CD14-positive monocyte (primary cell): ENCODE measurements around the gene DOCK8. TPM values are rescaled to one million over a fixed set of nuclear protein-coding genes. Genes with fewer than 3 reads are reported as not detected.

Experiments
- DNase-seq, 3 donors: peaks; one replicate each; pipeline ENCODE4 v3.0.0-alpha.2; 2011 to 2022
- H2AFZ ChIP-seq: 2 replicates; pipeline ENCODE4 v1.6.0; 2012; ENCODE audit warnings: mild to moderate bottlenecking, low read depth, low read length, inconsistent platforms; ENCODE audit not compliant: insufficient read depth, poor library complexity, severe bottlenecking
- H3K27ac ChIP-seq, 2 donors: 1 replicate in 1 of 2; 2 replicates in 1 of 2; pipeline ENCODE4 v1.5.1; 2012 to 2013; ENCODE audit warnings: low read length in 2 of 2, control low read depth in 1 of 2, inconsistent platforms in 1 of 2, low read depth in 1 of 2, mild to moderate bottlenecking in 1 of 2
- H3K27me3 ChIP-seq, 2 donors: one replicate each; pipeline versions ENCODE4 v1.6.0 to v1.6.1; 2011 to 2013; ENCODE audit warnings: low read length in 2 of 2; ENCODE audit not compliant: control insufficient read depth in 2 of 2, insufficient read depth in 2 of 2
- H3K36me3 ChIP-seq, 2 donors: replicated peaks in 1 of 2; 1 replicate in 1 of 2; 2 replicates in 1 of 2; pipeline versions ENCODE4 v1.5.1 to v1.6.1; 2012 to 2013; ENCODE audit warnings: low read length in 2 of 2, control low read depth in 1 of 2, inconsistent platforms in 1 of 2, mild to moderate bottlenecking in 1 of 2; ENCODE audit not compliant: insufficient read depth in 2 of 2, control insufficient read depth in 1 of 2
- H3K4me1 ChIP-seq, 2 donors: 1 replicate in 1 of 2; 2 replicates in 1 of 2; pipeline versions ENCODE4 v1.5.1 to v1.6.1; 2012 to 2013; ENCODE audit warnings: low read length in 2 of 2, control low read depth in 1 of 2, inconsistent platforms in 1 of 2, mild to moderate bottlenecking in 1 of 2, moderate library complexity in 1 of 2; ENCODE audit not compliant: insufficient read depth in 2 of 2, control insufficient read depth in 1 of 2
- H3K4me2 ChIP-seq: replicated peaks from 2 replicates; pipeline ENCODE3; 2012; ENCODE audit warnings: low read length, moderate library complexity, mild to moderate bottlenecking; ENCODE audit not compliant: poor library complexity, severe bottlenecking; ENCODE audit errors: extremely low read depth
- H3K4me3 ChIP-seq, 3 experiments: fragments of 200-600 bp in 1 of 3; sonication (generic) in 1 of 3; replicated peaks in 1 of 3; 1 replicate in 2 of 3; 2 replicates in 1 of 3; pipeline ENCODE4 v1.5.1; 2011 to 2013; ENCODE audit warnings: low read length in 3 of 3, mild to moderate bottlenecking in 3 of 3, control low read depth in 2 of 3, low read depth in 2 of 3, inconsistent platforms in 1 of 3, moderate library complexity in 1 of 3
- H3K79me2 ChIP-seq: 2 replicates; pipeline ENCODE4 v1.6.0; 2012; ENCODE audit warnings: mild to moderate bottlenecking, control low read depth, inconsistent platforms, low read length, moderate library complexity; ENCODE audit not compliant: insufficient read depth
- H3K9ac ChIP-seq: 2 replicates; pipeline ENCODE4 v1.6.0; 2017; ENCODE audit warnings: low read length, mild to moderate bottlenecking; ENCODE audit not compliant: insufficient read depth, poor library complexity, severe bottlenecking
- H3K9me3 ChIP-seq, 2 donors: replicated peaks in 1 of 2; 1 replicate in 1 of 2; 2 replicates in 1 of 2; pipeline versions ENCODE4 v1.5.1 to v1.6.1; 2012 to 2013; ENCODE audit warnings: low read length in 2 of 2, control low read depth in 1 of 2; ENCODE audit not compliant: control insufficient read depth in 1 of 2, insufficient read depth in 1 of 2
- H4K20me1 ChIP-seq: 2 replicates; pipeline ENCODE4 v1.6.0; 2012; ENCODE audit warnings: mild to moderate bottlenecking, low read length, control low read depth, moderate library complexity; ENCODE audit not compliant: insufficient read depth
- H3K27ac Mint-ChIP-seq, 7 donors: one replicate each; pipeline ENCODE4 v1.8.0; 2020; ENCODE audit warnings: mild to moderate bottlenecking in 7 of 7, mixed read lengths in 7 of 7, moderate library complexity in 6 of 7, inconsistent platforms in 2 of 7
- H3K27me3 Mint-ChIP-seq, 3 donors: one replicate each; pipeline ENCODE4 v1.8.0; 2021 to 2022; ENCODE audit warnings: low read depth in 3 of 3, mild to moderate bottlenecking in 3 of 3, mixed read lengths in 3 of 3, moderate library complexity in 3 of 3, inconsistent platforms in 1 of 3
- H3K36me3 Mint-ChIP-seq, 2 donors: one replicate each; pipeline ENCODE4 v1.8.0; 2020; ENCODE audit warnings: mixed read lengths in 2 of 2, inconsistent platforms in 1 of 2, mild to moderate bottlenecking in 1 of 2
- H3K4me1 Mint-ChIP-seq: one replicate; pipeline ENCODE4 v1.8.0; 2020; ENCODE audit warnings: mild to moderate bottlenecking, mixed read lengths
- H3K4me3 Mint-ChIP-seq, 2 donors: one replicate each; pipeline ENCODE4 v1.8.0; 2020; ENCODE audit warnings: mild to moderate bottlenecking in 2 of 2, mixed read lengths in 2 of 2, moderate library complexity in 1 of 2
- H3K9me3 Mint-ChIP-seq, 7 donors: one replicate each; pipeline ENCODE4 v1.8.0; 2020 to 2022; ENCODE audit warnings: mixed read lengths in 7 of 7, mild to moderate bottlenecking in 6 of 7, moderate library complexity in 6 of 7, inconsistent platforms in 2 of 7
- CTCF ChIP-seq: fragments of 200-600 bp; IDR thresholded peaks from one replicate; pipeline ENCODE4 v1.8.0; 2022; ENCODE audit warnings: antibody characterized with exemption, mild to moderate bottlenecking
- WGBS: methylation state at CpG from one replicate; pipeline ENCODE4 v1.1.5; 2013; ENCODE audit warnings: missing lambda C conversion rate; ENCODE audit not compliant: insufficient coverage; 5-methylcytosine and 5-hydroxymethylcytosine counted together
- intact Hi-C, 2 donors: fragments of 100-400 bp; cut with micrococcal nuclease; formaldehyde crosslinking; loops; one replicate each; pipeline versions ENCODE4 v1.15.0 to v1.15.1; 2023
- polyA plus RNA-seq, 3 donors: library from polyadenylated mRNA; depleted of rRNA in 1 of 3; unstranded in 2 of 3; stranded (reverse) in 1 of 3; fragments of 300-500 nt in 2 of 3; fragments of >200 nt in 1 of 3; fragmentation: Illumina TruSeq in 2 of 3; gene quantifications; 1 replicate in 2 of 3; 2 replicates in 1 of 3; pipeline ENCODE4 v1.2.3, GENCODE V29; 2012 to 2021

DOCK8 gene
- polyA plus RNA-seq, 3 donors = 46.8 to 100 (median 95.4) TPM

- no peaks in the 10 kb centered on the region for H3K4me1 ChIP-seq
- H3K27me3 ChIP-seq = no peaks in the 10 kb centered on the region
- H2AFZ ChIP-seq = no peak overlapping the region
- no peaks in the 10 kb centered on the region for H3K9me3 Mint-ChIP-seq
- 100% methylated on average over 1 of the region's 2 CpGs for WGBS
- peaks cover 3% of the 10 kb centered on the region for H3K79me2 ChIP-seq
- intact Hi-C loops = loop anchor here in 1 of 2 donors (5.0 kb wide), 1 partner anchor 37 kb away; no protein-coding TSS in a partner anchor
- H3K4me3 Mint-ChIP-seq = no peak overlapping the region
- no peak overlapping the region for H3K27ac ChIP-seq
- H3K4me3 ChIP-seq = no peak overlapping the region
- H3K36me3 Mint-ChIP-seq = peaks cover 95 to 98% of the 10 kb centered on the region in 2 donors
- peaks cover 0 to 1% (median 0%) of the 10 kb centered on the region in 3 donors for H3K27me3 Mint-ChIP-seq
- peaks cover 97% of the 10 kb centered on the region for H4K20me1 ChIP-seq
- no peak for DNase-seq
- H3K27ac Mint-ChIP-seq = no peak overlapping the region
- H3K9me3 ChIP-seq = no peaks in the 10 kb centered on the region
- TF ChIP-seq CTCF = no peak
- H3K36me3 ChIP-seq = peaks cover 98 to 100% of the 10 kb centered on the region in 2 donors
- no peak overlapping the region for H3K9ac ChIP-seq
- H3K4me2 ChIP-seq = no peak overlapping the region
- H3K4me1 Mint-ChIP-seq = no peaks in the 10 kb centered on the region
Observed at GRCh38 chr9:374736-375135, 160.1 kb downstream of the DOCK8 start.

GRCh38 chr9:376115-376514, 161.4 kb downstream of the DOCK8 start:
- peaks cover 91% of the 10 kb centered on the region for H4K20me1 ChIP-seq
- H3K4me3 Mint-ChIP-seq = no peak overlapping the region
- H3K27me3 Mint-ChIP-seq = peaks cover 0 to 1% (median 0%) of the 10 kb centered on the region in 3 donors
- H3K4me1 ChIP-seq = no peaks in the 10 kb centered on the region
- no peak overlapping the region for H3K4me2 ChIP-seq
- no peak overlapping the region for H2AFZ ChIP-seq
- intact Hi-C loops = no loop called here
- DNase-seq = no peak
- peaks cover 92 to 96% of the 10 kb centered on the region in 2 donors for H3K36me3 ChIP-seq
- WGBS = no CpG with 5 or more reads among the region's 3 CpGs
- no peak overlapping the region for H3K27ac Mint-ChIP-seq
- H3K79me2 ChIP-seq = peaks cover 3% of the 10 kb centered on the region
- no peak overlapping the region for H3K27ac ChIP-seq
- H3K9ac ChIP-seq = no peak overlapping the region
- no peaks in the 10 kb centered on the region for H3K27me3 ChIP-seq
- H3K9me3 ChIP-seq = no peaks in the 10 kb centered on the region
- no peaks in the 10 kb centered on the region for H3K4me1 Mint-ChIP-seq
- H3K4me3 ChIP-seq = no peak overlapping the region
- no peak for TF ChIP-seq CTCF
- peaks cover 86 to 90% of the 10 kb centered on the region in 2 donors for H3K36me3 Mint-ChIP-seq
- H3K9me3 Mint-ChIP-seq = no peaks in the 10 kb centered on the region
